ENCODE data around the gene AP5Z1. TPM values are rescaled to one million over a fixed set of nuclear protein-coding genes. Genes with fewer than 3 reads are reported as not detected.

AP5Z1 gene
- total RNA-seq, 2 donors from 2014 or later: 30.9 to 61.7 TPM

DNA sequence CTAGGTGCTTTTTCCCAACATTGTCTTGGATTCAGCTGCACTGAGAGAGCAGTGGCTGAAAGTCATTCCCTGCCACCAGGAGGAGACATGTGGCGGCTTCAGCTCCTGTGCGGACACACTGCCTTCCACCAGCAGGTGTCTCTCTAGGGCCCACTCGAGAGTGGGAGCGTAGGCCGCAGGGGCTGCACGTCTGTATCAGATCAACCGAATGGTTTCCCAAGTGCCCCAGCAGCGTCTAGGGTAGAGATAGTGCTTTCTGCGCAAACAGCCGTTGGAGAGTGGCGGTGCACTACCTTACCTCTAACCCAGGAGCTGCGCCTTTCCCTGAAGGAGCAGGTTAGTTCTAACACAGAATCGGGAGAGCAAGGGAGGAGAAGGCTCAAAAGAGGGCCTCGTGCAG is 54.8 kb downstream of the AP5Z1 start:
- TF ChIP-seq, protein P1, sequence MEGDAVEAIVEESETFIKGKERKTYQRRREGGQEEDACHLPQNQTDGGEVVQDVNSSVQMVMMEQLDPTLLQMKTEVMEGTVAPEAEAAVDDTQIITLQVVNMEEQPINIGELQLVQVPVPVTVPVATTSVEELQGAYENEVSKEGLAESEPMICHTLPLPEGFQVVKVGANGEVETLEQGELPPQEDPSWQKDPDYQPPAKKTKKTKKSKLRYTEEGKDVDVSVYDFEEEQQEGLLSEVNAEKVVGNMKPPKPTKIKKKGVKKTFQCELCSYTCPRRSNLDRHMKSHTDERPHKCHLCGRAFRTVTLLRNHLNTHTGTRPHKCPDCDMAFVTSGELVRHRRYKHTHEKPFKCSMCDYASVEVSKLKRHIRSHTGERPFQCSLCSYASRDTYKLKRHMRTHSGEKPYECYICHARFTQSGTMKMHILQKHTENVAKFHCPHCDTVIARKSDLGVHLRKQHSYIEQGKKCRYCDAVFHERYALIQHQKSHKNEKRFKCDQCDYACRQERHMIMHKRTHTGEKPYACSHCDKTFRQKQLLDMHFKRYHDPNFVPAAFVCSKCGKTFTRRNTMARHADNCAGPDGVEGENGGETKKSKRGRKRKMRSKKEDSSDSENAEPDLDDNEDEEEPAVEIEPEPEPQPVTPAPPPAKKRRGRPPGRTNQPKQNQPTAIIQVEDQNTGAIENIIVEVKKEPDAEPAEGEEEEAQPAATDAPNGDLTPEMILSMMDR (IDR thresholded peaks at IDR 0.05): peak in 3 of 4 experiments; percentile 31 to 67 (median 54)
- TF ChIP-seq POLR2A (IDR thresholded peaks at IDR 0.05): no peak
- TF ChIP-seq POLR2AphosphoS5 (IDR thresholded peaks at IDR 0.05): peak; percentile 8
- Histone ChIP-seq H3K4me3 (no peak overlapping the region), H3K36me3 (no peaks in the 10 kb centered on the region), H3K27me3 (replicated peaks; ENCODE audit: insufficient read depth) (no peaks in the 10 kb centered on the region), H3K9me3 (no peaks in the 10 kb centered on the region), H3K4me1 (replicated peaks) (no peaks in the 10 kb centered on the region), H3K27ac (no peak overlapping the region)
- WGBS: 46% methylated on average over 13 of the region's 14 CpGs
- no peak for DNase-seq (ENCODE audit: low spot score)
- intact Hi-C loops (cut with DNase I): loop anchor here (10.0 kb wide), 1 partner anchor 55 kb away; the partner anchor contains the start of gene RADIL

DNA sequence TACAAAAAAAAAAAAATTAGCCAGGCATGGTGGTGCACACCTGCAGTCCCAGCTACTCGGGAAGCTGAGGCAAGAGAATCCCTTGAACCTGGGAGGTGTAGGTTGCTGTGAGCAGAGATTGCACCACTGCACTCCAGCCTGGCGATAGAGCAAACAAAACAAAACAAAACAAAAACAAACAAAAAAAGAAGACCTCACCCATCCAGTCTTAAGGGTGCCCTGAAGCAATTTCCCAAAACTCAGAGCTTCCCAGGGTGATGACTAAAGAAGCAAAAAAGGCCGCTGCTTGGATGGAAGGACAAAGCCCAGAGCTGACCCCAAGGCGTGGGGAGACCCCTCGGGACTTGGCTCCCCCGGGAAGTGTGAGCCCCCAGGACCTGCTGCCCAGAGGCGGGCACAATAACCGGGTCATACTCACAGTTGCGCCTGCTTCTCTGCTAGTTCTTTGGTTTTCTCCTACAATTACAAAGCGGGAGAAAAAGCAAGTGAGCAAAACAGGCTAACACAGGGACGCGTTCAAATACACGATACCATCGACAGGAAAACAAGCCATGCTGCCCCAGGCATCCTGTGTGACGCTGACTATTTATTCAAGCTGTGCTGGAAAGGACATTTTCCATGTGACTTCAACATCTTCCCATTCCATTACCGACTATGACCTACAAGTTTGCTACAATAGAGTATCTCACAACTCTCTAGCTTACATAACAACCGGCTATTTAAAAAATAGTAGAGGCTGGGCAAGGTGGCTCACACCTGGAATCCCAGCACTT is 56.5 kb downstream of the AP5Z1 start:
- intact Hi-C loops (cut with DNase I): loop anchor here (10.0 kb wide), 1 partner anchor 53 kb away; the partner anchor contains the start of gene RADIL
- H3K36me3 ChIP-seq: no peaks in the 10 kb centered on the region
- no peak for DNase-seq (ENCODE audit: low spot score)

DNA sequence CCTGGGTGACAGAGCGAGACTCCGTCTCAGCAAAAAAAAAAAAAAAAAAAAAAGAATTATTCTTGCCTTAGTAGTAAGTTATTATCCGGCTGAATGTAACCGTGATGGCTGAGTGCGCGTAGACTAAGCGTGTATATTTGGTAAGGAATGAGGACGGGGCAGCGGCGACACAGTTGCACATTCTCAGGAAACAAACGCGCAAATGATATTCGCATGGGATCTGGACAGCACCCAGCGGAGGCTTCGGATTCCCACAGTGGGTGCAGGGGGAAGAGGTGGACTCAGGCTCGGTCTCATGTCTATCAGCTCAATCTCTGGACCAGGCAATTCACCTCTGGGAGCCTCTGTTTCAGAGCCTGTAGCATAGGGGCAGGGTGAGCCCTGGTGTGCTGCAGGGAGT is 57.3 kb downstream of the AP5Z1 start:
- Histone ChIP-seq H3K27me3 (replicated peaks; ENCODE audit: insufficient read depth) (no peaks in the 10 kb centered on the region), H3K27ac (no peak overlapping the region), H3K36me3 (no peaks in the 10 kb centered on the region), H3K4me3 (no peak overlapping the region), H3K4me1 (replicated peaks) (no peaks in the 10 kb centered on the region), H3K9me3 (no peaks in the 10 kb centered on the region)
- TF ChIP-seq POLR2A (IDR thresholded peaks at IDR 0.05) (no peak), POLR2AphosphoS5 (IDR thresholded peaks at IDR 0.05) (no peak)
- TF ChIP-seq, protein P1 (IDR thresholded peaks at IDR 0.05): no peak
- DNase-seq (ENCODE audit: low spot score): no peak
- intact Hi-C loops (cut with DNase I): loop anchor here (10.0 kb wide), 1 partner anchor 52 kb away; the partner anchor contains the start of gene RADIL
- 91% methylated on average over 16 of the region's 16 CpGs for WGBS

More for the DNA sequence above, 56.5 kb downstream of the AP5Z1 start:
- Histone ChIP-seq H3K4me3 (no peak overlapping the region), H3K27me3 (replicated peaks; ENCODE audit: insufficient read depth) (no peaks in the 10 kb centered on the region), H3K9me3 (no peaks in the 10 kb centered on the region), H3K4me1 (replicated peaks) (no peaks in the 10 kb centered on the region), H3K27ac (no peak overlapping the region)
- TF ChIP-seq POLR2AphosphoS5 (IDR thresholded peaks at IDR 0.05) (no peak), POLR2A (IDR thresholded peaks at IDR 0.05) (no peak)
- TF ChIP-seq, protein P1 (IDR thresholded peaks at IDR 0.05): no peak
- 87% methylated on average over 17 of the region's 17 CpGs for WGBS

DNA sequence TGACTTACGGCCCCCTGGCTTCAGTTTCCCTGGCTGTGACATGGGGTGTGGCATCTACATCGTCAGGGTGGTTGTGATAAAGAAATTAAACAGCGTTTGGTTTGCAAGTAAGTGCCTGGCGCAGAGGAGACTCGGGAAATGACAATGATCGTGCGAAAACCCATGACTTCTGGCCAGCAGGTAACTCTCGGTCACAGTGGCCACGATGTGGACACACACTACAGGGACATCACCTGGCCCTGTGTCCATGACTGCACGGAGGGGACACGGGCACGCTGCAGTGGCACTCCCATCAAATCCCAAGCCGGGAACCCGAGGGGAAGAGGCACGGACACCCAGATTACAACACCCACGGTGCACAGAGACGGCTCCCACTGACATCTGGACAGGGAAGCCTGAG is 57.8 kb downstream of the AP5Z1 start:
- H3K4me3 ChIP-seq: no peak overlapping the region
- TF ChIP-seq POLR2A (IDR thresholded peaks at IDR 0.05) (no peak), POLR2AphosphoS5 (IDR thresholded peaks at IDR 0.05) (no peak)
- TF ChIP-seq, protein P1 (IDR thresholded peaks at IDR 0.05): no peak
- DNase-seq (ENCODE audit: low spot score): no peak
- intact Hi-C loops (cut with DNase I): loop anchor here (10.0 kb wide), 1 partner anchor 52 kb away; the partner anchor contains the start of gene RADIL
- H3K36me3 ChIP-seq: no peaks in the 10 kb centered on the region
- WGBS: 88% methylated on average over 17 of the region's 17 CpGs
- no peaks in the 10 kb centered on the region for H3K27me3 ChIP-seq (replicated peaks; ENCODE audit: insufficient read depth)
- no peaks in the 10 kb centered on the region for H3K9me3 ChIP-seq
- no peaks in the 10 kb centered on the region for H3K4me1 ChIP-seq (replicated peaks)
- H3K27ac ChIP-seq: no peak overlapping the region

All from prostate gland (tissue), 2 donors.